BLaER1 (cell line): ENCODE data around the gene RTBDN.
"Not testable (repeated sequence)": the region's sequence is repeated elsewhere in the genome, so short reads cannot be mapped to it uniquely, and the experiment has no call there.

Experiments used
- H3K27ac ChIP-seq: shearing (Covaris generic); formaldehyde crosslinking; 2 replicates; pipeline ENCODE4 v1.8.1; 2022
- H3K27me3 ChIP-seq: shearing (Covaris generic); formaldehyde crosslinking; 2 replicates; pipeline ENCODE4 v1.8.1; 2022
- H3K36me3 ChIP-seq: shearing (Covaris generic); formaldehyde crosslinking; 2 replicates; pipeline ENCODE4 v1.8.1; 2022
- H3K4me1 ChIP-seq: shearing (Covaris generic); formaldehyde crosslinking; 2 replicates; pipeline ENCODE4 v1.8.1; 2022
- H3K4me2 ChIP-seq: shearing (Covaris generic); formaldehyde crosslinking; 2 replicates; pipeline ENCODE4 v1.8.1; 2022
- H3K4me3 ChIP-seq: shearing (Covaris generic); formaldehyde crosslinking; 2 replicates; pipeline ENCODE4 v1.8.1; 2022
- H3K9ac ChIP-seq: shearing (Covaris generic); formaldehyde crosslinking; 2 replicates; pipeline ENCODE4 v1.8.1; 2022
- H3K9me3 ChIP-seq: shearing (Covaris generic); formaldehyde crosslinking; 2 replicates; pipeline ENCODE4 v1.8.1; 2022
- H4K20me1 ChIP-seq: shearing (Covaris generic); formaldehyde crosslinking; 2 replicates; pipeline ENCODE4 v1.8.1; 2022
- Cebpa-rat ChIP-seq: shearing (Covaris generic); IDR thresholded peaks from 2 replicates; pipeline ENCODE4 v1.8.1; 2022

RTBDN gene

GRCh38 chr19:12801466-12802266 is 32.7 kb downstream of the RTBDN start, which contains the start of the genes PRDX2 and THSD8:
TSS of gene PRDX2 (minus strand) at chr19:12801800. CDS start at chr19:12801261, 539 bp downstream.
TSS of gene THSD8 (plus strand) at chr19:12802069. CDS start at chr19:12802072, 3 bp downstream.
- H3K27me3 ChIP-seq = no peaks in the 10 kb centered on the region
- peak within 1 kb of the TSS; percentile 90 for H3K4me3 ChIP-seq
- peak within 1 kb of the TSS; percentile 87 for H3K4me2 ChIP-seq
- H4K20me1 ChIP-seq = peaks cover 21% of the 10 kb centered on the region
- H3K27ac ChIP-seq = peak within 1 kb of the TSS; percentile 92
- H3K9ac ChIP-seq = peak within 1 kb of the TSS; percentile 97
- no peaks in the 10 kb centered on the region for H3K9me3 ChIP-seq
- TF ChIP-seq Cebpa-rat = no peak
- H3K36me3 ChIP-seq = peaks cover 40% of the 10 kb centered on the region
- peaks cover 51% of the 10 kb centered on the region for H3K4me1 ChIP-seq

GRCh38 chr19:12800923-12801465 is 33.4 kb downstream of the RTBDN start:
- peak overlapping the region; percentile 87 for H3K4me2 ChIP-seq
- H3K27me3 ChIP-seq = no peaks in the 10 kb centered on the region
- H3K9ac ChIP-seq = peak overlapping the region; percentile 97
- H3K4me3 ChIP-seq = peak overlapping the region; percentile 90
- peaks cover 53% of the 10 kb centered on the region for H3K4me1 ChIP-seq
- H3K9me3 ChIP-seq = no peaks in the 10 kb centered on the region
- H4K20me1 ChIP-seq = peaks cover 21% of the 10 kb centered on the region
- TF ChIP-seq Cebpa-rat = no peak
- H3K27ac ChIP-seq = peak overlapping the region; percentile 92
- peaks cover 41% of the 10 kb centered on the region for H3K36me3 ChIP-seq

GRCh38 chr19:12800466-12800770 is 34.0 kb downstream of the RTBDN start:
- peaks cover 41% of the 10 kb centered on the region for H3K36me3 ChIP-seq
- TF ChIP-seq Cebpa-rat = no peak
- no peaks in the 10 kb centered on the region for H3K27me3 ChIP-seq
- H3K4me2 ChIP-seq = peak overlapping the region; percentile 87
- peak overlapping the region; percentile 90 for H3K4me3 ChIP-seq
- H3K9ac ChIP-seq = peak overlapping the region; percentile 97
- peak overlapping the region; percentile 92; the same call in 1 of the 2 replicates for H3K27ac ChIP-seq
- H3K4me1 ChIP-seq = peaks cover 52% of the 10 kb centered on the region
- peaks cover 21% of the 10 kb centered on the region for H4K20me1 ChIP-seq
- no peaks in the 10 kb centered on the region for H3K9me3 ChIP-seq

- Histone ChIP-seq H4K20me1 (peaks cover 21% of the 10 kb centered on the region), H3K4me1 (peaks cover 52% of the 10 kb centered on the region), H3K27ac (no peak overlapping the region), H3K4me3 (peak overlapping the region; percentile 90), H3K27me3 (no peaks in the 10 kb centered on the region), H3K9ac (peak overlapping the region; percentile 97), H3K36me3 (peaks cover 41% of the 10 kb centered on the region), H3K9me3 (no peaks in the 10 kb centered on the region), H3K4me2 (peak overlapping the region; percentile 87)
- TF ChIP-seq Cebpa-rat = no peak
These were observed 34.5 kb downstream of the RTBDN start for GRCh38 chr19:12799742-12800465.

GRCh38 chr19:12797607-12798006 is 36.8 kb downstream of the RTBDN start:
- Histone ChIP-seq H4K20me1 (peaks cover 28% of the 10 kb centered on the region), H3K36me3 (peaks cover 41% of the 10 kb centered on the region), H3K4me1 (peaks cover 46% of the 10 kb centered on the region)
- not testable (repeated sequence) for H3K9ac ChIP-seq, H3K27me3 ChIP-seq, H3K9me3 ChIP-seq, H3K27ac ChIP-seq, H3K4me3 ChIP-seq, H3K4me2 ChIP-seq

- H3K4me1 ChIP-seq = peaks cover 42% of the 10 kb centered on the region
- H3K9me3 ChIP-seq = no peaks in the 10 kb centered on the region
- no peak overlapping the region for H3K4me2 ChIP-seq
- H3K4me3 ChIP-seq = no peak overlapping the region
- no peak overlapping the region for H3K27ac ChIP-seq
- peaks cover 32% of the 10 kb centered on the region for H4K20me1 ChIP-seq
- H3K36me3 ChIP-seq = peaks cover 41% of the 10 kb centered on the region
- H3K27me3 ChIP-seq = no peaks in the 10 kb centered on the region
- H3K9ac ChIP-seq = no peak overlapping the region
- TF ChIP-seq Cebpa-rat = no peak
These were observed 37.2 kb downstream of the RTBDN start for GRCh38 chr19:12797141-12797587.

GRCh38 chr19:12796146-12797071 is 38.0 kb downstream of the RTBDN start:
- Histone ChIP-seq H3K36me3 (peaks cover 41% of the 10 kb centered on the region), H3K9me3 (no peaks in the 10 kb centered on the region), H3K4me2 (peak overlapping the region; percentile 47), H4K20me1 (peaks cover 40% of the 10 kb centered on the region), H3K27me3 (no peaks in the 10 kb centered on the region), H3K4me3 (no peak overlapping the region), H3K4me1 (peaks cover 39% of the 10 kb centered on the region), H3K27ac (no peak overlapping the region), H3K9ac (no peak overlapping the region)
- TF ChIP-seq Cebpa-rat = no peak

GRCh38 chr19:12794971-12795381 is 39.4 kb downstream of the RTBDN start:
- H3K4me2 ChIP-seq = peak overlapping the region; percentile 98
- H3K36me3 ChIP-seq = peaks cover 33% of the 10 kb centered on the region
- no peaks in the 10 kb centered on the region for H3K9me3 ChIP-seq
- no peak overlapping the region for H3K27ac ChIP-seq
- no peak overlapping the region for H3K9ac ChIP-seq
- H3K4me3 ChIP-seq = no peak overlapping the region
- H3K4me1 ChIP-seq = peaks cover 43% of the 10 kb centered on the region
- TF ChIP-seq Cebpa-rat = no peak
- peaks cover 28% of the 10 kb centered on the region for H4K20me1 ChIP-seq
- H3K27me3 ChIP-seq = no peaks in the 10 kb centered on the region
